ENCODE measurements around the gene RACGAP1.

The RACGAP1 gene, protein sequence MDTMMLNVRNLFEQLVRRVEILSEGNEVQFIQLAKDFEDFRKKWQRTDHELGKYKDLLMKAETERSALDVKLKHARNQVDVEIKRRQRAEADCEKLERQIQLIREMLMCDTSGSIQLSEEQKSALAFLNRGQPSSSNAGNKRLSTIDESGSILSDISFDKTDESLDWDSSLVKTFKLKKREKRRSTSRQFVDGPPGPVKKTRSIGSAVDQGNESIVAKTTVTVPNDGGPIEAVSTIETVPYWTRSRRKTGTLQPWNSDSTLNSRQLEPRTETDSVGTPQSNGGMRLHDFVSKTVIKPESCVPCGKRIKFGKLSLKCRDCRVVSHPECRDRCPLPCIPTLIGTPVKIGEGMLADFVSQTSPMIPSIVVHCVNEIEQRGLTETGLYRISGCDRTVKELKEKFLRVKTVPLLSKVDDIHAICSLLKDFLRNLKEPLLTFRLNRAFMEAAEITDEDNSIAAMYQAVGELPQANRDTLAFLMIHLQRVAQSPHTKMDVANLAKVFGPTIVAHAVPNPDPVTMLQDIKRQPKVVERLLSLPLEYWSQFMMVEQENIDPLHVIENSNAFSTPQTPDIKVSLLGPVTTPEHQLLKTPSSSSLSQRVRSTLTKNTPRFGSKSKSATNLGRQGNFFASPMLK

GRCh38 chr12:50025187-50026059, at the start of gene RACGAP1:
Gene RACGAP1, minus strand, starts transcription at chr12:50025494. Its CDS starts 8,779 bp downstream, at chr12:50016715.
- DNase-seq, result peak; percentile 99

- no peak for DNase-seq
Measured at GRCh38 chr12:50073712-50074111, 48.4 kb upstream of the RACGAP1 start.

DNA sequence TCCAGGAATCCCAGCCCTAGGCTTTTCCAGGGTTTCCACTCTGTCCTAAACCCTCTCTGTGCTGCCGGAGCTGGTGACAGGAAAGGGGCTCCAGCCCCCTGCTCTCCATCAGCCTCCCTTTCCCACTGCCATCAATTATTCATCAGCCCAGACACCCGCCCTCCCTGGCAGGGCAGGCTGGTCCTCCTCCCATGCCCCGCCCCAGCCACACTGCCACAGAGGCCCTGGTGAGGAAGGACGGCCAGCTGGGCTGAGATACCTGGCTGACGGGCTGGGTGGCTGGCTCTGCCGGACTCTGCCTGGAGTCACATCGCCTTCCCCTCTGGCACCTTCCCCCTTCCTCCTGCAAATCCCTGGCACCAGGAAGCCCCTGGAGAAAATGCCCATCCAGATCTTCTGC, 47.9 kb upstream of the RACGAP1 start:
- DNase-seq, result no peak

DNA sequence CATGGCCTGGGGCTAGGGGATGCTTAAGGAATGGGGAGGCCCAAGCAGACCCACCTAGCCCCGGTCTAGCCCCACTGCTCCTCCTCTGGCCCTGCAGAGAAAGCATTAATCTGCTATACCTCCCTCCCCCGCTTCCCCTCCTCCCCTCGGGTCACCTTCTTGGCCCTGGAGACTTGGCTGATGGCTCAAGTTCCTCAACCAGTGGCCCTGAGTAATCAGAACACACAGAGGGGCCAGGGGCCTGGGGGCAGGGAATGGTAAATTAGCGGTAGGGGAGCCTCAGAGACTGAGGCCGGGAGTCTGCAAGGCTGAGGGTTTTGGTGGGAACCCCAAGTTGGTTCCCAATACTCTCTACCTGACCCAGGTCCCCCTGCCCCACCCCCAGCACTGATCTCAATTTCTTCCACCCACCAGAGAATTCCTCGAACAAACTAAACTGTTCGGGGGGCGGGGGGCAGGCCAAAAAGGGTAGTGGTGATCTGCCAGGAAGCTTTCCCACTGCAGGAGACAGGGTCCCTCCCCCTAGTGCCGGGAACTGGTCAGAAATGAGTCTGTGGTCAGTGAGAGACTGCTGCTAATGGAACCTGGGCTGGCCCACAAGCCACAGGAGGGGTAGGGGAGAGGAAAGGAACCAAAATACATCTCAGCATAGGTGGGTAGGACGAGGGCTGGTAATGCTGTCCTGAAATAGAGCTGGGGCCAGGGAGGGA, 47.1 kb upstream of the RACGAP1 start:
- DNase-seq, result no peak

DNA sequence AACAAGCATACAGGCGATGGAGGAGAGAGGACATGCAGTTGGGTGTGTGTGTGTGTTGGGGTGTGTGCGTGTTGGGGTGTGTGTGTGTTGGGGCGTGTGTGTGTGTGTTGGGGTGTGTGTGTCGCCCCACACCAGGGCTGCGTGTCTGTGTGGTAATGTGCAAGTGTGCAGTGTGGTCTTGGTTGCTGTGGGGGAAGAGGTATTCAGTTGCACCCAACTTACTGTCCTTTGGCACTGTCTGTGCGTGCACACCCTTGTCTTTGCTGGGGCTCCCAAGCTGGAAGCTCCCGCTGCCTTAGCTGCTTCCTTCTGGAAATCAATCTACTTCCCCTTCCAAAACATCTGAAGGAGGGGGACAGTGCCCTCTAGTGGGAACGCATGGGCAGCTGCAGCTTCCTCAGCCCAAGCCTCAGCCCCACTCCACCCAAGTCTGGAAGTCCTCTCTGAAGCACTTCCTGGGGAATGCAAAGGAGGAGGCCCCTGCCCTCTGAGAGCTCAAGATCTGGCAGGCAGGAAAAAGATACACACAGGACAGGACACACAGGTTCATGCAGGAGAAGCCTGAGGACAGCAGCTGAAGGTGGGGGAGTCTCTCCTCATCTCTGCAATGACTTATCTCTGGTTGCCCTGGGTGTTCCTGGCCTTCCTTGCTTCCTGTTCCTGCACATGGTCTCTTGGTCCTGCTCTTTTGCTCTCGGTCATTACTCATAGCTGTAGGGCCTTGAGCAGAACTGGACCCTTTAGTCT, 45.2 kb upstream of the RACGAP1 start:
- DNase-seq, result peak; percentile 69

GRCh38 chr12:50069539-50069938, 44.2 kb upstream of the RACGAP1 start:
- DNase-seq, result no peak

GRCh38 chr12:50069069-50069468, 43.8 kb upstream of the RACGAP1 start:
- no peak for DNase-seq

- no peak for DNase-seq
Measured at GRCh38 chr12:50066402-50066801, 41.1 kb upstream of the RACGAP1 start.

DNA sequence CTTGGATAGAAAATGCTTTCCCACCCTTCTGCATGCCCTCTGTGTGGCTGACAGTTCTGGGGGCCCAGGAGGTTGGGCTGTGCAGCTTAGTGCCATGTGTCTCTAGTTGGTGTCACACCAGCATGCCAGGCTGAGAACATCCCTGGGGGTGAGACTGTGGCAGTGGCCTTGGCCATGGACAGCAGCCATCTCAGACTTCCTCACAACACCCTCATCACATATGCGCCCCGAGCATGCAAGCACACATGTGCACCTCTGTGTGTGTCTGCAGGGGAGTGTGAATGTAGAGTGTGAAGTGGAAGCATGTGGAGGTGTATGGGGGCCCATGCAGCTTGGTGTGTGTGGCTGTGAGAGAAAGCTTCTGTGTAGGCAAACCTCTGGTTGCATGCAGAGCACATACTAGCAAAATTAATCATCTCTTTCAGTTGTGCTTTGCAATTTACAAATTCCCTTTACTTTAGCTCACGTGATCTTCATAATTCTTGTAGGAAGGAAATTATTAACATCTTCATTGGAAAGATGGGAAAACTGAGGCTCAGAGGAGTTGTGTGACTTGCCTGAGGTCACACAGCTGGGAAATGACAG, 40.5 kb upstream of the RACGAP1 start:
- no peak for DNase-seq

DNA sequence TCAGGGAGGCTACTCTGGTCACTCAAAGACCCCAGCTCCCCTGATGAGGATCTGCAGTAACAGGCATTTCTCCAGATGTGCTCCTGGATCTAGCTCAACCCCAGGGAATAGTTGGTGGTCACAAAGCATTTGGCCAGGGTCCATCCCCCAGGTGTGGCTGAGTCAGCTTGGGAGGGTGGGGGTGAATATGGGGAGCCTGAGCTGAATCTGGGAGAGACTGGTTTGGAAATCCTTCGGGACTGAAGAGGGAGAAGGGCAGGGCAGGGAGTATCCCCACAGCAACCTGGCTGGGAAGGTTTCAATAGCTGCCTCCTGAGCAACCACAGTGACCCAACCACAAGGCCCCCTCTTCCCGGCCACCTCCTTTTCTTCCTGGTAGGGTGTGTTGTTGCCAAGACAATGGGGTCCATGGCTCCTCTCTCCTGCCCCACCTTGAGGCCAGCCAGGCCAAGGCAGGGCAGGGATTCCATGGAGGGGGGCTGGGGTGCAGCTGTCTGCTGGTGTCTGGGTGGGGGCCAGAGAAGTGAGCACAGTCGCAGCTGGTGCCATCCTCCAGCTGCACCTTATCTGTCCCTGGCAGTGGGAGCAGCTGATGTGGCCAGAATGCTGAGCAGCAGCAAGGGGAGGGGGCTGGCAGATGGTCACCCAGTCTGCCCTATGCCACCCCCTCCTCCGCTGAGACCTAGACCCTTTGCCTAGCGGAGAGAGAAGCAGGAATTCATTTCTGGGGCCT, 37.6 kb upstream of the RACGAP1 start:
- DNase-seq, result no peak

DNA sequence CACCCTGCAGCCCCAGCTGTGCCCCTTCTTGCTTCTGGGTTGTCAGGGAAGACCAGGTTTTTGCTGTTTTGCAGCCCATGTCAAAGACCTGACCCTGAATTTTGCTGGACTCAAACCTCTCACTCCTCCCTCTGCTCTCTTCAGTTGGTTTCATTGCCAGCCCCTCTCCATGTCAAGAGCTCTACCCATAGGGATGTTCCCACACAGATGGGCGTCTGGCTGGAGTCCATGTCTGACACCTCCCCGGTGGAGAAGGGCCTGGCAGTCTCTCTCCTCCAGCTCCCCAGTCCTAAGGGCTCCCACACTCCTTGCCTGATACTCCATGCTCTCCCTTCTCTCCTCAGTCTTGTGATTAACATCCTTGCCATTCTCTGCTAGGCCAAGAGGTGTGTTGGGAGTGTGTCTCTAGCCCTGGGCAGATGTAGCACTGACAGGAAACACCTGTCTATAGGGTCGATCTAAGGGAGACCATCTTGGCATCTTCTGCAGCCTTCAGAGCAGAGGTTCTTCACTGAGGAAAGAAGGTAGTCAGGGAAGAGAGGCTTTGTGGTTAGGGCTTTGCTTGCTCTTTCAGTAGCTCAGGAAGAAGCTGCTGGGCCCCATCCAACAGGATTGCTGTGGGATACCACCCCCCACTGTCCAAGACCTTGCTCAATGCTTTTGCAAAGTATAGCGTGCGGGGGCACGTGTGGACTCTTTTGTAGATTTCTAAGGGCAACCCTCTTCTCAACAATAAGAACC, 36.8 kb upstream of the RACGAP1 start:
- DNase-seq, result no peak

GRCh38 chr12:50061171-50061570, 35.9 kb upstream of the RACGAP1 start:
- DNase-seq, result no peak

DNA sequence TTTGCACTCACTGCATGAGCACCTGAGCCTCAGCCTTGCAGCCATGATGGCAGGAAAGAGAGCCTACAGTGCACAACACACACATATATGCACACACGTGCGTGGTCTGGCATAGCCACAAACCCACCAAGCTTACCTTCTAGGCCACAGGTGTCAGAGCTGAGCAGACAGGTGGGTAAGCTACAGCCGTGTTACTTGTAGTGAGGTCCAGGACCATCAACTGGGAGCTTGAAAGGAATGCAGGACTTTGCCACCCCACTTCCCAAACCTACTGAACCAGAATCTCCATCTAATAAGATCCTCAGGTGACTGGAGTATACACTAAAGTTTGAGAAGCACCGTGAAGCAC, 34.8 kb upstream of the RACGAP1 start:
- DNase-seq, result no peak

DNA sequence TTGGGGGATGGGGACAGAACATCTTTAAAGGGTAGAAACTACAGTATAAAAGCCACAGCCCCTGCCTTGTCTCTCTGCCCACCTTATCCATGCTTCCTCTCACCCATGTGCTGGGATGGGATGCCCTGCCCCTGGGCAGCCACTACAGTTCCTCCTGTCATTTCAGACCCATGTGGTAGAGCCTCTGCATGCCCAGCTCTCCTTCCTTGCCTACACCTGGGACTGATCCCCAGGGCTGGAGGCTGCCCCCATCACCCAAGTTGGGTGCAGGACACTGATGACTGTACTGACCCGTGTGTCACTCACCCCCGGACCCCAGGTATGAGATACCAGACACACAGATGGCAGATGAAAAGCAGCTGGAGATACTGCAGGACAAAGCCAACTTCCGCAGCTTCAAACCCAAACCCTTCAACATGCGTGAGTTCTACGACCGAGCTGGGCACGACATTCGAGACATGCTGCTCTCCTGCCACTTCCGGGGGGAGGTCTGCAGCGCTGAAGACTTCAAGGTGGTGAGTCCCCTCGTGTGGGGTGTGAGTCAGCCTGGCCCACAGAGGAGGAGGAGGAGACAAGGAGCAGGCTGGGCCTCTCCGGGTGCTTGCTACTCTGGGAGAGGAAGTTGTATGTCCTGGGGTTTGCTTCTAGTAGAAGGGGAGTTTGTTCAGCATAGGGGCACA, 34.3 kb upstream of the RACGAP1 start:
- no peak for DNase-seq

DNA sequence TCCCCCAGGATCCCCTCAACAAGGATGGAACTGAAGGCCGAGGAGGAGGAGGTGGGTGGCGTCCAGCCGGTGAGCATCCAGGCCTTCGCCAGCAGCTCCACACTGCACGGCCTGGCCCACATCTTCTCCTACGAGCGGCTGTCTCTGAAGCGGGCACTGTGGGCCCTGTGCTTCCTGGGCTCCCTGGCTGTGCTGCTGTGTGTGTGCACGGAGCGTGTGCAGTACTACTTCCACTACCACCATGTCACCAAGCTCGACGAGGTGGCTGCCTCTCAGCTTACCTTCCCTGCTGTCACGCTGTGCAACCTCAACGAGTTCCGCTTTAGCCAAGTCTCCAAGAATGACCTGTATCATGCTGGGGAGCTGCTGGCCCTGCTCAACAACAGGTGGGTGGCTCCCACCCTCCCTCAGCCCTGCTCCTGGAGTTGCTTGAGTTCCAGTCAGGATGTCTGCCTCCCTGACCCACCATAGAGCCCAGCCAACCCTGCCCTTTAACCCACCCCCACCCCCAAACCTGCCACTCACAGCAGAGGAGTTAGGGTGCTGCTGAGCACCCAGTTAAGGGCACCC, 33.5 kb upstream of the RACGAP1 start:
- peak; percentile 12 for DNase-seq

- DNase-seq, result no peak
Measured at GRCh38 chr12:50057896-50058670, 32.8 kb upstream of the RACGAP1 start.

DNA sequence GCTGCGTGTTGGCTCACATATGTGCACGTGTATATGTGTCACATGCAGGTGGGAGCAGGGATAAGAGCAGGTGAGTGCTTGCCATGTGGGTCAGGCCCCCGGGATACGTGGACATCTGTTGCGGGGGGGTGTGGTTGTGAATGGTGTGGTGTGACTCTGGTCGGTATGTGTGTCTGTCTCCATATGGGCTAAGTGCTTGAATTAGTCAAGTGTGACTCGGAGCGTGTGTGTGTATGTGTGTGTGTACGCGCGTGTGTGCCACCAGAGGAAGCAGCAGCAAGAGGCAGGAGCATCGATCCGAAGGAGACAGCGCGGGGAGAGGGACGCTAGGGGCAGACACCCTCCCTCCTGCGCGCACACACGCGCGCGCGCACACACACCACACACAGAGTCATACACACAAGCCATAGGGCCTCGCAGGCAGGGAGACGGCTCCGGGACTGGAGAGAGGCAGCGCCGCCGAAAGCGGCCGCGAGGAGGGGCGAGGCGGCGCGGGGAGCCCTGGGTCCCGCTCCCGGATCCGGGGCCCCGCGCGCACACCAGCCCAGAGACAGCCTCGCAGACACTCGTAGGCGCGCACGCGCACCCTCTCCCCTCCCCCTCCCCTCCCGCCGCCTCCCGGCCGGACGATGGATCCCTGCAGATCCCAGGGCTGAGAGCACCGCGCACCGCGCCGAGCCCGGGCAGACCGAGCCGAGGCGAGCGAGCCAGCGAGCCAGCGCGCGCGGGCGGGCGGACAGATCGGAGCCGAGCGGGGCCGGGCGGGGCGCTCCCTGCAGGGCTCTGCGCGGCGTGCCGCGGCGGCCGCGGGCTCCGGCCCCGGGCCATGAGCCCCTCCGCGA, 31.9 kb upstream of the RACGAP1 start, which contains the start of gene ASIC1:
Gene ASIC1, plus strand, starts transcription at position 597 of the 842 bp plus-strand sequence. CDS start 1,171 bp downstream, outside the sequence.
- DNase-seq, result peak; percentile 38

- no peak for DNase-seq
Measured at GRCh38 chr12:50056639-50056976, 31.3 kb upstream of the RACGAP1 start.

All from NCI-H2029 (cell line).